Sigmoid colon (tissue), 7 donors: ENCODE measurements around the gene ARHGAP6. TPM values are rescaled to one million over a fixed set of nuclear protein-coding genes. Genes with fewer than 3 reads are reported as not detected.
A peak's percentile ranks its signal among the peaks of the same experiment; 100 is the strongest.

ENCODE experiments used
- DNase-seq: peaks from one replicate; pipeline ENCODE4 v3.0.0-alpha.2; 2019
- H3K27ac ChIP-seq, 4 donors: fragments of 200-600 bp; sonication (generic); one replicate each; pipeline ENCODE4 v1.5.1; 2016 to 2019; ENCODE audit warnings: mild to moderate bottlenecking in 1 of 4
- H3K27me3 ChIP-seq, 3 donors: fragments of 200-600 bp; sonication (generic); one replicate each; pipeline ENCODE4 v1.5.1; 2019; ENCODE audit warnings: mild to moderate bottlenecking in 1 of 3
- H3K36me3 ChIP-seq, 4 donors: fragments of 200-600 bp; sonication (generic); one replicate each; pipeline ENCODE4 v1.5.1; 2016 to 2019
- H3K4me1 ChIP-seq, 4 donors: fragments of 200-600 bp; sonication (generic); one replicate each; pipeline ENCODE4 v1.5.1; 2017 to 2019
- H3K4me3 ChIP-seq, 4 donors: fragments of 200-600 bp; sonication (generic); one replicate each; pipeline ENCODE4 v1.5.1; 2017 to 2019; ENCODE audit warnings: mild to moderate bottlenecking in 2 of 4, moderate library complexity in 1 of 4
- H3K9me3 ChIP-seq, 4 donors: fragments of 200-600 bp in 3 of 4; sonication (generic) in 3 of 4; one replicate each; pipeline versions ENCODE4 v1.5.1 to v1.6.1; 2013 to 2019
- EP300 ChIP-seq, 4 donors: sonication (generic); formaldehyde crosslinking; IDR thresholded peaks; one replicate each; pipeline ENCODE4 v1.6.1; 2017; ENCODE audit warnings: antibody characterized with exemption in 4 of 4
- POLR2A ChIP-seq, 2 donors: fragments of 450-650 bp; IDR thresholded peaks; one replicate each; pipeline ENCODE4 v1.6.1; 2016; ENCODE audit warnings: antibody characterized with exemption in 2 of 2, mild to moderate bottlenecking in 2 of 2, moderate library complexity in 2 of 2
- POLR2AphosphoS5 ChIP-seq, 4 donors: sonication (generic); formaldehyde crosslinking; IDR thresholded peaks; one replicate each; pipeline ENCODE4 v1.6.1; 2017; ENCODE audit warnings: antibody characterized with exemption in 4 of 4
- WGBS, 2 donors: extraction: QIAGEN DNeasy Blood & Tissue Kit; methylation state at CpG; one replicate each; pipeline ENCODE4 v1.1.7; 2013; 5-methylcytosine and 5-hydroxymethylcytosine counted together
- intact Hi-C: fragments of 100-400 bp; cut with DNase I; formaldehyde crosslinking; loops from one replicate; pipeline ENCODE4 v1.15.1; 2023
- polyA plus RNA-seq, 3 donors: library from polyadenylated mRNA; stranded (reverse); fragments of 200-250 nt; gene quantifications; one replicate each; pipeline ENCODE4 v1.2.3, GENCODE V29; 2013
- total RNA-seq, 4 donors: library from RNA; depleted of rRNA; stranded (reverse); fragments of >200 nt; gene quantifications; one replicate each; pipeline ENCODE4 v1.1.0, GENCODE V29; 2016
- TF ChIP-seq, protein P1 (sequence below), 4 experiments: fragments of 450-650 bp in 3 of 4; fragments of 200-600 bp in 1 of 4; IDR thresholded peaks; one replicate each; pipeline ENCODE4 v1.5.1; 2016 to 2019; ENCODE audit warnings: antibody characterized with exemption in 4 of 4, mild to moderate bottlenecking in 3 of 4, moderate library complexity in 2 of 4
- donor health status: healthy with polysubstance abuse.
- donor health status: Bipolar disorder and iron deficiency.
- donor health status: healthy.

The ARHGAP6 gene
- total and polyA plus RNA-seq, 7 donors, result 1.4 to 47.6 (median 36.2) TPM

DNA sequence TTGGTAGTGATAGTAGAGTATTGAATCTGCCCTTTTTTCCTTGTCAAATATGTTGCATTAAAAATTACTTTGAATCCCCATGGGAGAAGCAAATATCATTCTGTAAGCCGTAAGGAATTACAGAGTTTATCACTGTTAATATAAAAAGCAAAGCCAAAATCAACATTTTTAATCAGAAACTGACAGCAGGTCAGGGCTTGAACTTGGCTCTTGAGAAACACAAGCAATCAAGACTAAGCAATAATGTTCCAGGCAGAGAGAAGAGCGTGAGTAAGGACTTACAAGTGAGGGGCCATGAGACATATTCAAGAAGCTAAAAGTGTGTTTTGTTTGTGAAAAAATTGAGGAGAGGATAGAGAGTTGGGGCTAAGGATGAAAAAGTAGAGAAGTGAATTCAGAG, 68.2 kb downstream of the ARHGAP6 start:
- Histone ChIP-seq H3K27me3 (no peaks in the 10 kb centered on the region), H3K4me1 (no peaks in the 10 kb centered on the region), H3K4me3 (no peak overlapping the region), H3K27ac (no peak overlapping the region), H3K9me3 (no peaks in the 10 kb centered on the region), H3K36me3 (no peaks in the 10 kb centered on the region)
- 73 to 77% methylated on average over 2 of the region's 2 CpGs for WGBS, 2 donors
- intact Hi-C loops, result no loop called here
- TF ChIP-seq POLR2AphosphoS5 (IDR thresholded peaks at IDR 0.05) (no peak), EP300 (IDR thresholded peaks at IDR 0.05) (no peak), POLR2A (IDR thresholded peaks at IDR 0.05) (no peak)
- TF ChIP-seq, protein P1, sequence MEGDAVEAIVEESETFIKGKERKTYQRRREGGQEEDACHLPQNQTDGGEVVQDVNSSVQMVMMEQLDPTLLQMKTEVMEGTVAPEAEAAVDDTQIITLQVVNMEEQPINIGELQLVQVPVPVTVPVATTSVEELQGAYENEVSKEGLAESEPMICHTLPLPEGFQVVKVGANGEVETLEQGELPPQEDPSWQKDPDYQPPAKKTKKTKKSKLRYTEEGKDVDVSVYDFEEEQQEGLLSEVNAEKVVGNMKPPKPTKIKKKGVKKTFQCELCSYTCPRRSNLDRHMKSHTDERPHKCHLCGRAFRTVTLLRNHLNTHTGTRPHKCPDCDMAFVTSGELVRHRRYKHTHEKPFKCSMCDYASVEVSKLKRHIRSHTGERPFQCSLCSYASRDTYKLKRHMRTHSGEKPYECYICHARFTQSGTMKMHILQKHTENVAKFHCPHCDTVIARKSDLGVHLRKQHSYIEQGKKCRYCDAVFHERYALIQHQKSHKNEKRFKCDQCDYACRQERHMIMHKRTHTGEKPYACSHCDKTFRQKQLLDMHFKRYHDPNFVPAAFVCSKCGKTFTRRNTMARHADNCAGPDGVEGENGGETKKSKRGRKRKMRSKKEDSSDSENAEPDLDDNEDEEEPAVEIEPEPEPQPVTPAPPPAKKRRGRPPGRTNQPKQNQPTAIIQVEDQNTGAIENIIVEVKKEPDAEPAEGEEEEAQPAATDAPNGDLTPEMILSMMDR (IDR thresholded peaks at IDR 0.05), result no peak
- DNase-seq, result no peak

DNA sequence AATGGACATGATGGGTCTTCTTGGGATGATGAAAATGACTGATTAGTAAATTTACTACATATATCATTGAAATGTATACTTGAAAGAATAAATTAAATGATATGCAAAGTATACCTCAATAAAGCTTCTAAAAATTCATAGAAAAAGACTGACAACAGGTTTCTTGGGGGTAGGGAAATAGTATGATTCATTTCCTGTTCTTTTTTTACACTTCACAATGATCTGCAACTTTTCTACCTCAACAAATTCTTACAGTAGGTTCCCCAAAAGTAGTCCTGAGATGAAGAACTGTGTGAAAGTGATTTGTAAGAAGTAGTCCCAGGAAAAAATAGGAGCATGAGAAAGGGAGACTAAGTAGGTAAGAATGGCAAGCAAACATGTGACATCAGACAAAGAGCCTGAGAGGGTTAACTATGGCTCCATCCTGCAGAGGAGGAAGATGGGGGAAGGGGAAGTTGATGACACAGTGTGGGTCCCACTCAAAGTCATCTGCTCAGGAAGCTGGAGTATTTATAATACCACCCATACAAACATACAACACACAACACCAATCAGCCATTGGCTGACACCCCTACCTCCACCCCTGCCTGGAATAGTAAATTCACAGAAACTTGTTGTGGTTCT, 73.9 kb downstream of the ARHGAP6 start:
- Histone ChIP-seq H3K27ac (no peak overlapping the region), H3K36me3 (no peaks in the 10 kb centered on the region), H3K27me3 (no peaks in the 10 kb centered on the region), H3K4me1 (no peaks in the 10 kb centered on the region), H3K4me3 (no peak overlapping the region), H3K9me3 (no peaks in the 10 kb centered on the region)
- no peak for DNase-seq
- intact Hi-C loops, result no loop called here
- TF ChIP-seq POLR2AphosphoS5 (IDR thresholded peaks at IDR 0.05) (no peak), EP300 (IDR thresholded peaks at IDR 0.05) (no peak), POLR2A (IDR thresholded peaks at IDR 0.05) (no peak)
- TF ChIP-seq, protein P1 (IDR thresholded peaks at IDR 0.05), result no peak

DNA sequence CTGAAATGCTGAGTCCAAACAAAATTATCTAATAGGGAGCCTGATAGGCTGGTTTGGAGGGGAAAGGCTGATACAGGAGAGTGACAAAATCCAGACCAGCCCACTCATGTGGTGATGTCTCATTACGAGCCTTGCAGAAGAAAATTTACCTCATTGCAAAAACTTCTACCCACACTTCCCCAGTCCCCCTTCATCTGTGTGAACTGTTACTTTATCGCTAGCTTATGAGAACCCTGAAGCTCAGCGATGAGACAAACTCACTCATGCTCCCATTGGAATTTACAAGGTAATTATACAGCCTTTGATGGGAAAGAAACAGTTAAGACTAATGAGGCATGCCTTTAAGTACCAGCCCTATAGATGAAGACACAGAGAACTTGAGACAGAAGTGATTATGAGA, 76.1 kb downstream of the ARHGAP6 start:
- intact Hi-C loops, result no loop called here
- TF ChIP-seq POLR2AphosphoS5 (IDR thresholded peaks at IDR 0.05) (no peak), EP300 (IDR thresholded peaks at IDR 0.05) (no peak), POLR2A (IDR thresholded peaks at IDR 0.05) (no peak)
- TF ChIP-seq, protein P1 (IDR thresholded peaks at IDR 0.05), result no peak
- H3K36me3 ChIP-seq, result no peaks in the 10 kb centered on the region
- no peaks in the 10 kb centered on the region for H3K9me3 ChIP-seq
- H3K27me3 ChIP-seq, result no peaks in the 10 kb centered on the region
- DNase-seq, result no peak
- H3K27ac ChIP-seq, result peak overlapping the region in 2 of 4 donors; percentile 34 to 54
- 45 to 62% methylated on average over 3 of the region's 3 CpGs for whole genome bisulfite sequencing, 2 donors
- H3K4me3 ChIP-seq, result no peak overlapping the region
- no peaks in the 10 kb centered on the region for H3K4me1 ChIP-seq

DNA sequence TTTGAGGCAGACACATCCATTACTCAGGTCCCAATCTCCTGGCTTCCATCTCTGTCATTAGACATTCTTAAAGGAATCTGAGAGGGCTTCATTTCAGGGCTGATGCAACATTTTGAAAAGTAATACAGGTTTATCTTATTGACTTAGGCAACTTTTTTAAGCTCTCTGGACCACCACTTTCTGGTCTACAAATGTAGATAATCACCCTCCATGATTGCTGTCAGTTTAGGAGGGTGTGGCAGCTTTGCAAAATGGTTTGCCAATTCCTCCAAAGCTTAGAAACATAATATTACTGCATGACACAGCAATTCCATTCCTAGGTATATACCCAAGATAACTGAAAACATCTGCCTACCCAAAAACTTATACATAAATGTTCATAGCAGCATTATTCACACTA, 77.6 kb downstream of the ARHGAP6 start:
- intact Hi-C loops, result no loop called here
- H3K4me3 ChIP-seq, result no peak overlapping the region
- no peak overlapping the region for H3K27ac ChIP-seq
- no peaks in the 10 kb centered on the region for H3K9me3 ChIP-seq
- H3K27me3 ChIP-seq, result no peaks in the 10 kb centered on the region
- H3K36me3 ChIP-seq, result no peaks in the 10 kb centered on the region
- DNase-seq, result no peak
- TF ChIP-seq, protein P1 (IDR thresholded peaks at IDR 0.05), result no peak
- TF ChIP-seq POLR2AphosphoS5 (IDR thresholded peaks at IDR 0.05), result no peak
- no peak for TF ChIP-seq POLR2A (IDR thresholded peaks at IDR 0.05)
- TF ChIP-seq EP300 (IDR thresholded peaks at IDR 0.05), result no peak
- H3K4me1 ChIP-seq, result no peaks in the 10 kb centered on the region

DNA sequence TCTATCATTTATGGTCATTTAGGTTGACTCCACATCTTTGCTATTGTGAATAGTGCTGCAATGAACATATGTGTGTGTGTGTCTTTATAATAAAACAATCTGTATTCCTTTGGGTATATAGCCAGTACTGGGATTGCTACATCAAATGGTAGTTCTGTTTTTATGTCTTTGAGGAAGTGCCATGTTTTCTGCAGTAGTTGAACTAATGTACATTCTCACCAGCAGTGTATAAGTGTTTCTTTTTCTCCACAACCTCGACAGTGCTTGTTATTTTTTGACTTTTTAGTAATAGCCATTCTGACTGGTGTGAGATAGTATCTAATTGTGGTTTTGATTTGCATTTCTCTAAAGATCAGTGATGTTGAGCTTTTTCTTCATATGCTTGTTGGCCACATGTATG, 80.5 kb downstream of the ARHGAP6 start:
- Histone ChIP-seq H3K27ac (no peak overlapping the region), H3K4me1 (no peaks in the 10 kb centered on the region), H3K9me3 (no peaks in the 10 kb centered on the region), H3K36me3 (no peaks in the 10 kb centered on the region), H3K4me3 (no peak overlapping the region), H3K27me3 (no peaks in the 10 kb centered on the region)
- no peak for TF ChIP-seq POLR2AphosphoS5 (IDR thresholded peaks at IDR 0.05)
- TF ChIP-seq EP300 (IDR thresholded peaks at IDR 0.05), result no peak
- TF ChIP-seq, protein P1 (IDR thresholded peaks at IDR 0.05), result no peak
- intact Hi-C loops, result no loop called here
- DNase-seq, result no peak
- 30 to 57% methylated on average over 1 of the region's 1 CpG for WGBS, 2 donors
